Endometrial microvascular endothelial cells (primary cell): Measurements from ENCODE around the gene CHRM3. TPM values are rescaled to one million over a fixed set of nuclear protein-coding genes. Genes with fewer than 3 reads are reported as not detected.
"Not testable (repeated sequence)": the region's sequence is repeated elsewhere in the genome, so short reads cannot be mapped to it uniquely, and the experiment has no call there.

Experiments
- in situ Hi-C: cut with HindIII; loops from 2 replicates; pipeline ENCODE4 v1.10.0; 2017; ENCODE audit warnings: low sequenced_read_pairs, low pct_unique_long_range_greater_than_20kb; ENCODE audit errors: inconsistent ontology term
- total RNA-seq: library from RNA; depleted of rRNA; stranded (reverse); fragments of >200 nt; gene quantifications from one replicate; pipeline ENCODE4 v1.2.3, GENCODE V29; 2015; ENCODE audit errors: inconsistent ontology term

The CHRM3 gene
- total RNA-seq, result not detected

DNA sequence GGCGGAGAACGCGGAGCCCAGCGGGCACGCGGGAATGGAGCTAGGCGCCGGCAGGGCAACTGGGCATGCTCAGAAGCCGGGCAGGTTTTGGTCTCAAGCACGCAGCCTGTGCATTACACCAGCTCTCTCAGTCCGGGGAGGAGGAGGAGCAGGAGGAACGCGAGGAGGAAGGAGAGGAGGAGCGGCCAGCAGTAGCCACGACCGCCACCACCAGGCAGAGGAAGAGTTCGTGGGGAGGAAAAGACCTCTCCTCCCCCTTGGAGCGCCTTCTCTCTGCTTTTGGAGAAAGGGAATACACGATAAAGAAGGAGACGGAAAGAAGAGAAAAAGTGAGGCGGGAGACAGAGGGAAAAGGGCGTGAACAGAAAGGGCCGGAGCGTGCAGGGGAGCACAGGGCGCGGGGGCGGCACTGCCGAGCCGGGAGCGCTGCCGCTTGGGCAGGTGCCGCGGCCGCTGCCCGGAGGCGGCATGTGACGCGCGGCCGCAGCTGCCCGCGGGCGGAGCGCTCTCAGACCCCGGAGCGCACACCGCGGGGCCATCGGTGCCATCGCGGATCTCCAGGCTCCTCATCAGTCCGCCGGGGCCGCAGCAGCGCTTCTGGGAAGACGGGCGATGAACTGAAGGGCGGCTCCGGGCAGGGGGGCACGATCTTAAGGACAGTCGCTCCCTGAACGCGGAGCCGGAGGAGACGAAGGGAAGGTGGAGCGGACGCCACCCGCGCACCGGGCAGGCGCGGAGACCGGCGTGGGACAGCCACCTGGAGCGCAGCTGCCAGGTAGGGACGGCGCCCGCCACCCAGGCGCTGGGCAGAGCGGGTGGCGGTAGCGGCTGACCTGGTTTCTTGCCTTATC is at the start of gene CHRM3:
Gene CHRM3, plus strand, starts transcription at position 116 of the 851 bp plus-strand sequence. CDS start 520,884 bp downstream, outside the sequence.
- in situ Hi-C loops, result no loop called here

DNA sequence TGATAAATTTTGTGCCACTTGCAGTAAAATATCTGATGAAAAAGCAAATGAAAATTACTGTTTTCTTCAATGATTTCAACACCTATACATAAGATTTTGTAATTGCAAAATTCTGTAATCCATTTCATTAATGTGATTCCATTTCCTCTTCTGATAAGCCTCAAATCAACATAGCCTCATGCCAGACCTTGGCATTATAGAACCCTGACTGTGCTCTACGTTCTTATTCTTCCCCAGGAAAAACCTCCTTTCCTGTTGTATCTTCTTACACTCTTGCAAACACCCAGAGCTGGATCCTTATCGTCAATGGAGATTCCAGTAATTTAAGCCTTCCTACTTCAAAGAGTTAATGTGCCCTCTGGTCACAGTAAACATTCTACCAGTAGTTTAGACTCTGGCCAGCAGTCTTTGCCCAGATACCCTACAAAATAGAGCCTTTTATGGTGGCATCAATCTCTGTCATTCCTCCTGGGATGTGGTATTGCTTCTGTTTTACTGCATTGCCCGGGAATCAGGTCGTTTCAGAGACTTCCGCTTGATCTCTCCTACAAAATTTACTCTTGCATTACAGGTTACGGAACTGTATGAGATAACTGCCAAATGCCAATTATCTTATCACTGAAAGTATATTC is 48.5 kb upstream of the CHRM3 start:
- in situ Hi-C loops, result no loop called here

DNA sequence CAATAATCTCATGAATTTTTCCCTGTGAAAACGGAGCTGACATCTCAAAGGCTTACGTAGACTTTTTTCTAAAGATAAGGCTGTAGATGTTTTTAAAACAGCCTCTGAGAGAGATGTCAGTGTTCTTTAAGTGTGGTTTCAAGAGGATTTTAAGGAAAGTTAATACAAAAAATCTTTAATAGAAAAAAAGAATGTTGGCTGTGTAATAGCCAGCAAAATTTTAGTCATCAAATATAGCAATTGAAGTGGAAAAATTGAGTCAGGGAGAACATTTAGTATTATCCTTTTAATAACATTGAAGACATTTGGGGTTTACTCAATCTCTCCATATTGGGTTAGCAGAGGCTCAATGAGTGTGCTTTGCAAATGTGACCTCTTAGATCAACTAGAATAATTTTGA is 38.6 kb upstream of the CHRM3 start:
- in situ Hi-C loops, result no loop called here

DNA sequence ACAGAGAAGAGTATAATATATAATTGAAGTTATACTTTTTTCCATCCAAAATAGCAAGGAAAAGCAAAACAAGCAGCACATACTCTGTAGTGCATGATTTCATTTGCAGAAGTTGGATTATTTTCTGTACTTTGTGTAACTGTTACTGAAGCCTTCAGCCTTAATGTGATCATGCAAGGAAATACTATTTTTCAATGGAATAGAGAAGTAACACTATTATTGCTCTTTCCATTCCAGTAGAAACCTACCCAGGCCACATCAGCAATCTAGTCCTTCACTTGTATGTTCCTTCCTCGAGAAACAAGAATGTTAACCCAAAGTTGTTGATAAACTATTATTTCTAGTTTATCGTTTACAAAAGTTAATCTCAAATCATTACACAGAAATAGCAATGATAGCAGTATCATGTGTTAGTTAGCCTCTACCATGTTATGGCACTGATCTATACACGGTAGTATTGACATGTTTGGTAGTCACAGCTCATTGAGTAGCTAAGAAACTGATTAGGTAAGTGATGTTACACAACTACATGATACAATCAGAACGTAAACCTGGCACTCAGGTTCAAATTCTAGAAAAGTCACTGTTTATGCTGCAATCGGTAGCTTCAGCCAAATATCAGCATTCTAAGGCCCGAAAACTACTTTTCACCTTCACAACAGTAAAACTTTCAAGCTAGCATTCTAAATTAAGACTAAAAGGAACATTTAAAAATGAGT is 37.6 kb upstream of the CHRM3 start:
- in situ Hi-C loops, result no loop called here

DNA sequence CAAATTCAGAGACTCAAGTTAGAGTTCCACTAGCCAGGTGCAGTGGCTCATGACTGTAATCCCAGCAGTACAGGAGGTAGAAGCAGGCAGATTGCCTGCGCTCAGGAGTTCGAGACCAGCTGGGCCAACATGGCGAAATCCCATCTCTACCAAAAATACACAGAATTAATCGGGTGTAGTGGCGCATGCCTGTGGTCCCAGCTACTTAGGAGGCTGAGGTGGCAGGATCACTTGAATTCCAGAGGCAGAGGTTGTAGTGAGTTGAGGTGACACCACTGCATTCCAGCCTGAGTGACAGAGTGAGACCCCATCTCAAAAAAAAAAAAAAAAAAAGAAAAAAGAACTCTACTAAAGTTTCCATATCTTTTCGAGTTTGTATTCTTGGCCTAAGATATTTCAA is 36.7 kb upstream of the CHRM3 start:
- in situ Hi-C loops, result no loop called here

DNA sequence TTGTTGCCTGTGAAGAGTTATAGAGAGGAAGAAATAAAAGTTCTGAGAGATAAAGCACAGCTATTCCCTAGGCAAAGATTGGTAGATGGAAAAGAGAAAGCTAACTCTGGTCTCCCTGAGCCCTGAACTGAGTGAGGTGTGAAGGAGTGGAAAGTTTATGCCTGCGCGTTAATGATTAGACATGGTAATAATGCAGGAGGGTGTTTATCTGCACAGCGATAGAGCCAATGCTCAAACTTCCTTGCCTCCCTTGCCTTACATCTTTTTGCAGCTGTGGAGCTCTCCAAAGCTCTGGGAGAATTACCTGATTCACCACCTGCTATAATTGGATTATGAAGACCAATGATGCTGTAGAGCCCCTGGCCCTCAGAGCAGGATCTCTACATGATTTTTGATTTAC is 32.8 kb upstream of the CHRM3 start:
- in situ Hi-C loops, result no loop called here

DNA sequence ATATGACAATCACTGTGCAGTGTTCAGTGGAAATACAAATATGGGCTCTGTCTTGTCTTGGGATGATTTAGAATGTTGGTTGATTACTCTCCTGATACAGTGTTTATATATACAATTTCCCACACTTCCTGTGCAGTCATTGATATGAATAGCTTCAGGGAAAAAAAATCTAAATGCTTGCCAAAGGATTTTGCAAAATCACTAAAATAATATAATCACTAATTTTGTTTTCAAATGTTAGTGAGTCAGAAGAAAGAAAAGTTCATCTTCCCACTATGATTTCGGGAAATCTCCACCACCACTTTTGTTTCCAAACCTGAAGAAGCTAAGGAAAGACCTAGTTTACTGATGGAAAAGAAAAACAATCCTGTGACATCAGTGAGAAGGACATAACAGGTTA is 32.1 kb upstream of the CHRM3 start:
- in situ Hi-C loops, result no loop called here

DNA sequence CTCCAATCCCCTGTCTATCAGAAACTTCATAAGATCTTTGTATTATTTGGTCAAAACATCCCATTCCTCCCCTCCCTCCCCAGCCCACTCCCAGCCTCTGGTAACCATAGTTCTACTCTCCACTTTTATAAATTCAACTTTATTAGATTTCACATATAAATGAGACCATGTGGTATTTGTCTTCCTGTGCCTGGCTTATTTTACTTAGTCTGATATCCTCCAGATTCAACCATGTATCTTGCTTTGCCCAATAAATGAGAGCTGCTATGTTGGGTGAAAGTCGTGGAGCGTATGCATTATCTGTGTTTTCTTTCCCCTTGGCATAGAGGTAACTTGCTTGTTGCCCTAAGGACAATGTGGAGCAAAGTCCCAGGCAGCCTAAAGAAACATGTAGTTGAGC is 28.5 kb upstream of the CHRM3 start:
- in situ Hi-C loops, result no loop called here

DNA sequence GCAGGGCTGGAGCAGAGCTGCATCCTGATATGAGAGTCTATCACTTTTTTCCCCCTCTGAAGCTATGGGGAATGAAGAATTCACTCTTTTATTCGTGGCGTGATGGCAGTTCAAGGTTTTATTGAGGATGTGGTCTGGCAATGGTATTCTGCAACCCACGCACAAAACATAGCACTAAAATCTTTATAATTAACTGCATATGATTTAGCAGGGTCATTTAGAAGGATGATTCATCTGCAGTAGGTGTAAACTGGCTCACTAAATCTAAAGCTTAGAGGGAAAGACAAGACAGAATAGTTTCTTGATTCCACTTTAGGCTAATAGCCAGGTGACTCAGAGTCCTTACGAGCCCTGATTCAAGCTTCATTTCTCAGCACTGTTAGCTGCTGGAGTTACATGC is 25.0 kb upstream of the CHRM3 start:
- in situ Hi-C loops, result no loop called here

DNA sequence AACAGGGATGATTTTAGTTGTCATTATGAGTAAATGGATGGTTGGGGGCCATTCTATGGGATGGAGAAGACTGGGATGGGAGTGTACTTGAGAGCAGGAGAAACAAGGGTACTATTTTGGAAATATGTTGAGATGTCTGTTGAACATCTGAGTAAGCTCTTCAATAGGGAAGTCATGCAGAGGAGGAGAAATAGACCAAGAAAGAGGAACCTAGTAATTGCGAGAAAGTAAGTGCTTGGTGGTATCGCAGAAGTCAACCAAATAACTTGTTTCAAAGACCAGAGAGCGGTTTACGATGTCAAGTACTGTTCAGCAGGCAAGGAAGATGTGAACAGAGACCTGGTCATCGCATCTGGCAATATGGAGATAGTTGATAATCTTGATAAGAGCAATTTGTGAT is 22.4 kb upstream of the CHRM3 start:
- in situ Hi-C loops, result no loop called here

DNA sequence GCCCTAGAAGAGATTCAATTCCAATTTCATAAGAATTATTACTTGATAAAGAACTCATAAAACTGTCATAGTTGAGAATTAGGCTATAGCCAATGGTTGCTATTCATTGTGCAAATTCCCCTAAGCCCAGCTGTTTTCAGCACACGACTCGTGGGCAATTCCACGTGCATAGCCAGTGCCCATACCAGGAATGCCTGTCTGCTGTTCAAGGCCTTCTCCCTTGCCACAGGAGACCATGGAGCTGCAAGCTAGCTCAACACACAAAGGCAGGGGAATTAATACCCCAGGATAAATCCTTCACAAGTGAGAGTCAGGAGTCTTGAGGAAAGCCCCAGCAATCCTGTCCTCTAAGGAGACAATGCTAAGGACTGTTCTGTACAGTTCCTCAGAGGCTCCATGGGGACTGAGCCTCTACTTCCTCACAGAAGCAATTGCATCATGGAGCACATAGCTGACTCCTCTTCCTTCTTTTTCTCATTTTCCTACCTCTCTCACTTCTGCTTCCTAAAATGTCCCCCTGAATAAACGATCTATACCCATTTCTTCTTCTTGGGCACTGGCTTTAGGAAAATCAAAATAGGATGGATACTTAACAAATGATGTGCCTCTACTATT is 19.1 kb upstream of the CHRM3 start:
- in situ Hi-C loops, result no loop called here

DNA sequence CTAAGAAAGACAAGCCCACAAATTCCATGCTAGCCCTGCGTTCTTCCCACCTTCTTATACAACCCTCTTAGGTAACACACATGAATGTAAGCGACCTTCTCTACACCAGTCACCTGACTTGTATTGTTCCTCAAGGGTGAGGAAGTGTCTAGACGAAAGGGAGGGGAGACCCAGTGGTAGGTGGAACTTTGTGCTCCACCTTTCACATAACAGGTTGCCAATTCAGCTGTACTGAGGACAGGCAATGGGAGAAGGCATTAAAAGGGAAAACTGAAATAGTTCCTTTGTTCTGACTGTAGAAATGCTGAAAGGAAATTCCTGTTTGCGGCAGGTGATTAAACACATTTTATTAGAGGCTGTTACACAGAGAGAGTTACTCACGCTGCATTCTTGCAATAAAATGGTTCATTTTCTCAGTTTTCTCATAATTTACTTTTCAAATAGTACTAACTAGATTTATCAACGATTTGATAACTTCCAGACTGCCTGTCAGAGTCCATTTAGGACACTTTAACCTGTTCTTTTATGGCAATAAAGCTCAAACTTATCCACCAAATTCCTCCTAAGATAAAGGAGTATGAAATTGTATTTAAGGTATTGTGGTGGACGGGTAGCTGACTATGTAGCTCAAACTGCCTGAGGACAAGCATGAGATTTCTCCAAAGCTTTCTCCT is 17.8 kb upstream of the CHRM3 start:
- in situ Hi-C loops, result no loop called here

DNA sequence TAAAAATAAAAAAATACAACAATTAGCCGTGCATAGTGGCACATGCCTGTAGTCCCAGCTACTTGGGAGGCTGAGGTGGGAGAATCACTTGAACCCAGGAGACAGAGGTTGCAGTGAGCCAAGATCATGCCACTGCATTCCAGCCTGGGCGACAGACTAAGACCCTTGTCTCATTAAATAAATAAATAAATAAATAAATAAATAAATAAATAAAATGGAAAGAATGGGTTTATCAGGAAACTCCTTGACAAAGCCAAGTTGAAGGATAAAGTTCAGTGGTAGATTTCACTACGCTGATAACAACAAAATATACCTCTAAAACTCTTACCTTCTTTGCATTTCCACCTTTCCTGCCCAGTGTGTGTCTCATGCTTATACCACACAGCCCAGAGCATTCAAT is 15.5 kb upstream of the CHRM3 start:
- in situ Hi-C loops, result not testable (repeated sequence)

DNA sequence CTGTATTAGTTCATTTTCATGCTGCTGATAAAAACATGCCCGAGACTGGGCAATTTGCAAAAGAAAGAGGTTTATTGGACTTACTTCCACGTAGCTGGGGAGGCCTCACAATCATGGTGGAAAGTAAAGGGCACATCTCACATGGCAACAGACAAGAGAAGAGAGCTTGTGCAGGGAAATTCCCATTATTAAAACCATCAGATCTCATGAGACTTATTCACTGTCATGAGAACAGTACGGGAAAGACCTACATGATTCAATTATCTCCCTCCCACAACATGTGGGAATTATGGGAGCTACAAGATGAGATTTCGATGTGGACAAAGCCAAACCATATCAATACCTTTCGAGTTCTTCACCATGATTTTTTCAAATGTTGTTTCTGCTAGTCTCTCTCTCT is 3.7 kb upstream of the CHRM3 start:
- in situ Hi-C loops, result no loop called here

DNA sequence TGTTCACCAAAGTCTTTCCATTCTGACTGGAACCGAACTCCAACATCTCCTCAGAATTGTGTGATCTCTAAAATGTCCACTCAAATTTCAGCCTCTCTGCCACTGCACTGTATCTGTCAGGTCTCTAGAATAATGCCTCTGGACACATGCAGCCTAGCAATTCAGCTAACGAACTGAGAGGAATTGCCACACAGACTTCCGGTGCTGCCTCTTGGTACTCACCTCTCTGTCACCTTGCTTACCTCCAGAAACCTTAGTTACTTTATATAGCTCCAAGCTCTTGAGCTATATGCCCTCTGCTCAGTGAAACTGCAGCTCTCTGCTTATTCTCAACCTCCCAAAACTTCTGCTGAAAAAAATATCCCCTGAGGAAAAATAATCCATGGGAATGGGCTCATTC is 2.7 kb upstream of the CHRM3 start:
- in situ Hi-C loops, result no loop called here

DNA sequence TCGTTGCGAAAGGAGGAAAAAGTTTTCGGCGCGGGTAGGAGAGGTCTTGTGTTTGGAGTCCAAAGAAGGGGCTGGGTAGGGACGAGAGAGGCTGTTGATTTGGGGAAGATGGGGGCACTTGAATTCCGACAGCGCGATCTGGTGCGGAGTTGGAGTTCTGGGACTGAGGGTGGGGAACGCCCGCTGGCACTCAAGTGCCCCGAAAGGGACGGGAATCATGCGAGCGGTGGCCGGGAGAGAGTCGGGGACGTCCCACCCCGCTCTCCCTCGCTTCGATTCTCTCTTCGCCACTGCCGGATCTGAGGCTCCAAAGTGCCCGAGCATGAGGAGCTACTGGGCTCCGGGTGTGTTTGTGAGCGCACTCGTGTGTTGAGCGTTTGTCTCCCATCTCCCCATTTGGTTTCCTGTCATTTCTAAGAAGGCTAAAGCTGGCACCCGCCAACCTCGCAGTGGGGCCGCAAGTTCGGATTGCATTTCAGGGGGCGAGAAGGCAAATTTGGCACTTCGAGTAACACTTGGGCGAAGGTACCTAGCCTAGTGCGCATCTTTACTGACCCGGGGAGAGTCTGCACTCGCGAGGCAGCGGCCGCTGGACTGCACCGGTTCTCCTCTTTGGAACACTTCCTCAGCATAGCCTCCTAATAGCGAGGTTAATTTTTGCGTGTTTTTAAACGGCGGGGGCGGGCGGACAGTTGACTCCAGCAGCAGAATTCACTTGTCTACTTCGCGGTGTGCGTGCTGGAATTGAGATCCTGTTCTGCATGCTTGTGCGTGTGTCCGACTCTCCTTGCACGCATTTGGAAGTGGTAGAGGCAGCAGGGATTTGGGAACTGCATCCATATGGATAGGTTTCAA is 1.2 kb downstream of the CHRM3 start:
- in situ Hi-C loops, result no loop called here

DNA sequence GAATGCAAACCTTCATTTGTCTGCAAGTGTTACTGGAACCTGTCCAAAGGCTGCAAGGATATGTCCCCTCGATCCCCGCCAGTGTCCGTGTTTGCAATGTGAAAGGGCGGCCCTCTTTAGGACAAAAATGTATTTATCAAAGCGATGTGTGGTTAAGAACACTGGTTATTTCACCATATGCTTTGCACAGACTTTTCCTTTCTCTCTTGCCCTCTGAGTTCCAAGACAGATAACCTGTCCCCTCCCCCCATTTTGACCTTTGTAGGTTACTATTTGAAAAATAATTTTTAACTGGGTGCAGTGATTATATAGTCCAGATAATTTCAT is 1.8 kb downstream of the CHRM3 start:
- in situ Hi-C loops, result no loop called here

DNA sequence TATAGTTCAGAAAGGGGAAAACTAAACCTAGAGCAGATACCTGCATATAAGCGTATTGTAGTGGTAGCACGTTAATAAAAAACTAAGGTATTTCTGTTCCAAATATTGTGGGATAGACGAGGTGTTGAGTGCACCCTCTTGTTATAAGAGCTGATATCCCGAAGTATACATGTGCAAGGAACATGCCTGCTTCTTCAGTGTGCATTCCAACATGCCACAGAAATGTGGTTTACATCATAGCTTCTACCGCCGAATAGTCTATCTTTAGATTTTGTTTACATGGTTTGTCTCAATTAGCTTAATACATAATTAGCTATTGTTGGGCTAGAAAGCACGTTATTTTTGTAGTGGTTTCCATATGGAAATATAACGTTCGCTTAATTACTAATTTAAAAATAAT is 2.2 kb downstream of the CHRM3 start:
- in situ Hi-C loops, result no loop called here
